WTC11 (cell line): ENCODE data around the gene MIDN. TPM values are rescaled to one million over a fixed set of nuclear protein-coding genes. Genes with fewer than 3 reads are reported as not detected.

ENCODE experiments used
- ATAC-seq: fragments of 200-7000 bp; cut with Tn5 transposase; 2 replicates; pipeline ENCODE4 v1.10.0; 2021; ENCODE audit warnings: mild to moderate bottlenecking, moderate library complexity
- CTCF ChIA-PET: fragments of 300-600 bp; sonication (Branson Sonifier 250); formaldehyde crosslinking; loops from one replicate; lab custom pipeline; 2021; ENCODE audit warnings: antibody characterized with exemption; lab: Charles Lee
- POLR2A ChIA-PET: fragments of 350-600 bp; sonication (Branson Sonifier 250); formaldehyde crosslinking; loops from one replicate; lab custom pipeline; 2021; ENCODE audit warnings: antibody characterized with exemption; lab: Charles Lee
- DNase-seq: peaks from one replicate; pipeline ENCODE4 v3.0.0; 2021; ENCODE audit warnings: low spot score
- H3K27ac Mint-ChIP-seq: 2 replicates; pipeline ENCODE4 v1.8.0; 2021; ENCODE audit warnings: mixed read lengths
- H3K27me3 Mint-ChIP-seq: 2 replicates; pipeline ENCODE4 v1.8.0; 2021; ENCODE audit warnings: low read depth, mild to moderate bottlenecking, moderate library complexity, mixed read lengths
- H3K36me3 Mint-ChIP-seq: 2 replicates; pipeline ENCODE4 v1.8.0; 2021; ENCODE audit warnings: mixed read lengths
- H3K4me1 Mint-ChIP-seq: 2 replicates; pipeline ENCODE4 v1.8.0; 2022; ENCODE audit warnings: mixed read lengths
- H3K4me3 Mint-ChIP-seq: 2 replicates; pipeline ENCODE4 v1.8.0; 2021; ENCODE audit warnings: mild to moderate bottlenecking, moderate library complexity, mixed read lengths
- H3K9me3 Mint-ChIP-seq: 2 replicates; pipeline ENCODE4 v1.8.0; 2021; ENCODE audit warnings: mixed read lengths
- CREB1 ChIP-seq: sonication (generic); formaldehyde crosslinking; IDR thresholded peaks from 2 replicates; pipeline ENCODE4 v1.8.0; 2023; ENCODE audit warnings: mild to moderate bottlenecking, missing genetic modification reagents
- CREM ChIP-seq: sonication (generic); formaldehyde crosslinking; IDR thresholded peaks from 2 replicates; pipeline ENCODE4 v1.8.1; 2022; ENCODE audit warnings: mild to moderate bottlenecking, missing genetic modification reagents, moderate library complexity
- ETV6 ChIP-seq: sonication (generic); formaldehyde crosslinking; IDR thresholded peaks from 2 replicates; pipeline ENCODE4 v1.8.1; 2022; ENCODE audit warnings: mild to moderate bottlenecking, missing genetic modification reagents
- FOXP1 ChIP-seq: sonication (generic); formaldehyde crosslinking; IDR thresholded peaks from 2 replicates; pipeline ENCODE4 v1.8.0; 2022; ENCODE audit warnings: missing genetic modification reagents, mild to moderate bottlenecking, moderate library complexity, borderline replicate concordance
- GABPB1 ChIP-seq: sonication (generic); formaldehyde crosslinking; IDR thresholded peaks from 2 replicates; pipeline ENCODE4 v1.8.1; 2023; ENCODE audit warnings: mild to moderate bottlenecking, missing genetic modification reagents
- IRF2 ChIP-seq: sonication (generic); formaldehyde crosslinking; IDR thresholded peaks from 2 replicates; pipeline ENCODE4 v1.8.0; 2022; ENCODE audit warnings: low read depth, missing genetic modification reagents, borderline replicate concordance
- MXD4 ChIP-seq: fragments of 250-450 bp; sonication (Bioruptor Pico); IDR thresholded peaks from 2 replicates; pipeline ENCODE4 v1.8.0; 2021; ENCODE audit warnings: mild to moderate bottlenecking, moderate library complexity, borderline replicate concordance
- NFATC4 ChIP-seq: fragments of 250-450 bp; sonication (Bioruptor Pico); IDR thresholded peaks from 2 replicates; pipeline ENCODE4 v1.9.0; 2021; ENCODE audit warnings: mild to moderate bottlenecking
- RORB ChIP-seq: fragments of 250-450 bp; sonication (Bioruptor Pico); IDR thresholded peaks from 2 replicates; pipeline ENCODE4 v1.9.0; 2021; ENCODE audit warnings: mild to moderate bottlenecking
- SP1 ChIP-seq: sonication (generic); formaldehyde crosslinking; conservative IDR thresholded peaks from 2 replicates; pipeline ENCODE4 v1.8.1; 2022; ENCODE audit warnings: missing genetic modification reagents
- TCF7 ChIP-seq: sonication (generic); formaldehyde crosslinking; IDR thresholded peaks from 2 replicates; pipeline ENCODE4 v1.8.0; 2022; ENCODE audit warnings: mild to moderate bottlenecking, low read depth, missing genetic modification reagents, moderate library complexity
- TEAD1 ChIP-seq: sonication (generic); formaldehyde crosslinking; IDR thresholded peaks from 2 replicates; pipeline ENCODE4 v1.8.0; 2022; ENCODE audit warnings: mild to moderate bottlenecking, missing genetic modification reagents
- TEAD4 ChIP-seq: sonication (generic); formaldehyde crosslinking; IDR thresholded peaks from 2 replicates; pipeline ENCODE4 v1.8.0; 2022; ENCODE audit warnings: mild to moderate bottlenecking, missing genetic modification reagents
- ZBTB21 ChIP-seq: sonication (generic); formaldehyde crosslinking; IDR thresholded peaks from 2 replicates; pipeline ENCODE4 v1.8.1; 2023; ENCODE audit warnings: mild to moderate bottlenecking, missing genetic modification reagents, borderline replicate concordance
- ZNF121 ChIP-seq: sonication (generic); formaldehyde crosslinking; IDR thresholded peaks from 2 replicates; pipeline ENCODE4 v1.8.0; 2023; ENCODE audit warnings: missing genetic modification reagents
- ZNF219 ChIP-seq: sonication (generic); formaldehyde crosslinking; IDR thresholded peaks from 2 replicates; pipeline ENCODE4 v1.8.0; 2023; ENCODE audit warnings: missing genetic modification reagents, mild to moderate bottlenecking, borderline replicate concordance
- ZNF396 ChIP-seq: fragments of 250-450 bp; sonication (Bioruptor Pico); IDR thresholded peaks from 2 replicates; pipeline ENCODE4 v1.8.0; 2021; ENCODE audit warnings: mild to moderate bottlenecking, moderate library complexity, borderline replicate concordance
- total RNA-seq: library from RNA; stranded (reverse); gene quantifications from 3 replicates; pipeline ENCODE4 v1.2.3, GENCODE V29; 2021
- TF ChIP-seq, protein P1 (sequence below): sonication (generic); formaldehyde crosslinking; IDR thresholded peaks from 2 replicates; pipeline ENCODE4 v1.8.1; 2022; ENCODE audit warnings: mild to moderate bottlenecking, moderate library complexity, missing genetic modification reagents
- TF ChIP-seq, protein P2 (sequence below): fragments of 250-450 bp; sonication (Bioruptor Pico); IDR thresholded peaks from 2 replicates; pipeline ENCODE4 v1.9.0; 2021; ENCODE audit warnings: moderate library complexity, mild to moderate bottlenecking, inconsistent platforms, borderline replicate concordance
- TF ChIP-seq, protein P3 (sequence below): sonication (generic); formaldehyde crosslinking; IDR thresholded peaks from 2 replicates; pipeline ENCODE4 v1.8.0; 2022; ENCODE audit warnings: missing genetic modification reagents
- TF ChIP-seq, protein P4 (sequence below): sonication (generic); formaldehyde crosslinking; IDR thresholded peaks from 2 replicates; pipeline ENCODE4 v1.8.1; 2023; ENCODE audit warnings: mild to moderate bottlenecking, missing genetic modification reagents, moderate library complexity
- TF ChIP-seq, protein P5 (sequence below): sonication (generic); formaldehyde crosslinking; IDR thresholded peaks from 2 replicates; pipeline ENCODE4 v1.8.0; 2023; ENCODE audit warnings: missing genetic modification reagents
- TF ChIP-seq, protein P6 (sequence below): sonication (generic); formaldehyde crosslinking; IDR thresholded peaks from 2 replicates; pipeline ENCODE4 v1.8.1; 2022; ENCODE audit warnings: low read depth, mild to moderate bottlenecking, moderate library complexity, missing genetic modification reagents, borderline replicate concordance
- TF ChIP-seq, protein P7 (sequence below): sonication (generic); formaldehyde crosslinking; conservative IDR thresholded peaks from 2 replicates; pipeline ENCODE4 v1.8.1; 2023; ENCODE audit warnings: mild to moderate bottlenecking, low read depth, missing genetic modification reagents, moderate library complexity

MIDN gene
- total RNA-seq, 1 experiment from 2014 or later, result 189 TPM

DNA sequence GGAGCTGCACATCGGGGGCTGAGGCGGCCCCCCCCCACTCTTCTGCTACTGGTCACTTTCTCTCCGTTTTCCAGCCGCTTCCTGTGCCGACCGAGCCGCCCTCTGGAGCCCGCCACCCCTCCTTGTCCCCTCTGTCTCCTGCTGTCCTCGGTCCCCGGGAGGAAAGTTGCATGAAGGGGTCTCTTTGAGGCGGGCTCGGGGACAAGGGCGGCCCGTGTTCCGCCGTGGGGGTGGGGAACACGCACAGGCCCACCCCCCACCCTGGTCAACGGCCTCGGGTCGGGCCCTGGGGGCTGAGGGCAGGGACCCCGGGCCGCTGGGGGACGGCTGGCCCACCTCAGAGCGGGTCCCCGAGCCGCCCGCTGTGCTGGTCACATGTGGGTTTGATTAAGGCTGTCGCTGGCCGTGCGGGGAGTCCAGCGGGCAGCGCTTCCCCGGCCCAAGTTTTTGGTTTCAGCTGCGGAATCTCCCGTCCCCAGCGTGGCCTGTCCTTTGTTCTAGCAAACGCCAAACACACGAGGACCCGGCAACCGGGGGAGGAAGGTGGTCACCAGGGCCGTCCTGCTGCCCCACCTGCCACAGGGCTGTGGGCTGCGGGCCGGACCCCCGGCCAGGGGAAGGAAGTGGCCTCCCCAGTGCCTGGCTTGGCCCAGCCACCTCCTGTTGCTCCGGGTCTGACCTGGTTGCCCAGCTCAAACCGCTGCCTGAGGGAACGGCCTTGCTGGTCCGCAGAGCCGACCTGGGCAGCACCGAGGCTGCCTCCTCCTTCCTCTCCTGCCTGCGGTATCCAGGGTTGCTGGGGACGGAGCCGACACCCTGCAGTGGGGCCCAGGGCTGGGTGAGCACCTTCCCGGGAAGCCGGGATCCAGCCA lies 39.2 kb downstream of the MIDN start:
- DNase-seq (no peak), ATAC-seq (no peak)
- peak overlapping the region; percentile 18; the same call in 1 of the 2 replicates for H3K4me3 Mint-ChIP-seq
- peaks cover 13% of the 10 kb centered on the region for H3K4me1 Mint-ChIP-seq
- H3K9me3 Mint-ChIP-seq, result no peaks in the 10 kb centered on the region
- H3K27ac Mint-ChIP-seq, result no peak overlapping the region
- peaks cover 19% of the 10 kb centered on the region for H3K27me3 Mint-ChIP-seq
- H3K36me3 Mint-ChIP-seq, result no peaks in the 10 kb centered on the region
- POLR2A ChIA-PET, result no interaction called here
- TF ChIP-seq, protein P1, sequence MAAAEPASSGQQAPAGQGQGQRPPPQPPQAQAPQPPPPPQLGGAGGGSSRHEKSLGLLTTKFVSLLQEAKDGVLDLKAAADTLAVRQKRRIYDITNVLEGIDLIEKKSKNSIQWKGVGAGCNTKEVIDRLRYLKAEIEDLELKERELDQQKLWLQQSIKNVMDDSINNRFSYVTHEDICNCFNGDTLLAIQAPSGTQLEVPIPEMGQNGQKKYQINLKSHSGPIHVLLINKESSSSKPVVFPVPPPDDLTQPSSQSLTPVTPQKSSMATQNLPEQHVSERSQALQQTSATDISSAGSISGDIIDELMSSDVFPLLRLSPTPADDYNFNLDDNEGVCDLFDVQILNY (CRISPR knock-in tag), result no peak
- TF ChIP-seq, protein P2, sequence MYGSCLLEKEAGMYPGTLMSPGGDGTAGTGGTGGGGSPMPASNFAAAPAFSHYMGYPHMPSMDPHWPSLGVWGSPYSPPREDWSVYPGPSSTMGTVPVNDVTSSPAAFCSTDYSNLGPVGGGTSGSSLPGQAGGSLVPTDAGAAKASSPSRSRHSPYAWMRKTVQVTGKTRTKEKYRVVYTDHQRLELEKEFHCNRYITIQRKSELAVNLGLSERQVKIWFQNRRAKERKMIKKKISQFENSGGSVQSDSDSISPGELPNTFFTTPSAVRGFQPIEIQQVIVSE (CRISPR knock-in tag), result no peak
- TF ChIP-seq, protein P3, sequence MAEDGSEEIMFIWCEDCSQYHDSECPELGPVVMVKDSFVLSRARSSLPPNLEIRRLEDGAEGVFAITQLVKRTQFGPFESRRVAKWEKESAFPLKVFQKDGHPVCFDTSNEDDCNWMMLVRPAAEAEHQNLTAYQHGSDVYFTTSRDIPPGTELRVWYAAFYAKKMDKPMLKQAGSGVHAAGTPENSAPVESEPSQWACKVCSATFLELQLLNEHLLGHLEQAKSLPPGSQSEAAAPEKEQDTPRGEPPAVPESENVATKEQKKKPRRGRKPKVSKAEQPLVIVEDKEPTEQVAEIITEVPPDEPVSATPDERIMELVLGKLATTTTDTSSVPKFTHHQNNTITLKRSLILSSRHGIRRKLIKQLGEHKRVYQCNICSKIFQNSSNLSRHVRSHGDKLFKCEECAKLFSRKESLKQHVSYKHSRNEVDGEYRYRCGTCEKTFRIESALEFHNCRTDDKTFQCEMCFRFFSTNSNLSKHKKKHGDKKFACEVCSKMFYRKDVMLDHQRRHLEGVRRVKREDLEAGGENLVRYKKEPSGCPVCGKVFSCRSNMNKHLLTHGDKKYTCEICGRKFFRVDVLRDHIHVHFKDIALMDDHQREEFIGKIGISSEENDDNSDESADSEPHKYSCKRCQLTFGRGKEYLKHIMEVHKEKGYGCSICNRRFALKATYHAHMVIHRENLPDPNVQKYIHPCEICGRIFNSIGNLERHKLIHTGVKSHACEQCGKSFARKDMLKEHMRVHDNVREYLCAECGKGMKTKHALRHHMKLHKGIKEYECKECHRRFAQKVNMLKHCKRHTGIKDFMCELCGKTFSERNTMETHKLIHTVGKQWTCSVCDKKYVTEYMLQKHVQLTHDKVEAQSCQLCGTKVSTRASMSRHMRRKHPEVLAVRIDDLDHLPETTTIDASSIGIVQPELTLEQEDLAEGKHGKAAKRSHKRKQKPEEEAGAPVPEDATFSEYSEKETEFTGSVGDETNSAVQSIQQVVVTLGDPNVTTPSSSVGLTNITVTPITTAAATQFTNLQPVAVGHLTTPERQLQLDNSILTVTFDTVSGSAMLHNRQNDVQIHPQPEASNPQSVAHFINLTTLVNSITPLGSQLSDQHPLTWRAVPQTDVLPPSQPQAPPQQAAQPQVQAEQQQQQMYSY, result no peak; the same call in 1 of the 2 replicates
- no peak for TF ChIP-seq FOXP1 (CRISPR knock-in tag)
- TF ChIP-seq, protein P4, sequence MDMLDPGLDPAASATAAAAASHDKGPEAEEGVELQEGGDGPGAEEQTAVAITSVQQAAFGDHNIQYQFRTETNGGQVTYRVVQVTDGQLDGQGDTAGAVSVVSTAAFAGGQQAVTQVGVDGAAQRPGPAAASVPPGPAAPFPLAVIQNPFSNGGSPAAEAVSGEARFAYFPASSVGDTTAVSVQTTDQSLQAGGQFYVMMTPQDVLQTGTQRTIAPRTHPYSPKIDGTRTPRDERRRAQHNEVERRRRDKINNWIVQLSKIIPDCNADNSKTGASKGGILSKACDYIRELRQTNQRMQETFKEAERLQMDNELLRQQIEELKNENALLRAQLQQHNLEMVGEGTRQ (CRISPR knock-in tag), result no peak
- no peak for TF ChIP-seq ZBTB21 (CRISPR knock-in tag)
- no peak for TF ChIP-seq GABPB1 (CRISPR knock-in tag)
- no peak for TF ChIP-seq TEAD4 (CRISPR knock-in tag)
- TF ChIP-seq SP1, result no peak
- TF ChIP-seq, protein P5, sequence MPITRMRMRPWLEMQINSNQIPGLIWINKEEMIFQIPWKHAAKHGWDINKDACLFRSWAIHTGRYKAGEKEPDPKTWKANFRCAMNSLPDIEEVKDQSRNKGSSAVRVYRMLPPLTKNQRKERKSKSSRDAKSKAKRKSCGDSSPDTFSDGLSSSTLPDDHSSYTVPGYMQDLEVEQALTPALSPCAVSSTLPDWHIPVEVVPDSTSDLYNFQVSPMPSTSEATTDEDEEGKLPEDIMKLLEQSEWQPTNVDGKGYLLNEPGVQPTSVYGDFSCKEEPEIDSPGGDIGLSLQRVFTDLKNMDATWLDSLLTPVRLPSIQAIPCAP (CRISPR knock-in tag), result no peak
- TF ChIP-seq ZNF121, result no peak
- TF ChIP-seq RORB (CRISPR knock-in tag), result no peak
- no peak for TF ChIP-seq ZNF396 (CRISPR knock-in tag)
- CTCF ChIA-PET, result interaction anchor here (0.5 to 2.1 kb wide), 4 partner anchors 11 to 157 kb away, joined by 3 to 8 read pairs (median 4); no protein-coding TSS in a partner anchor

DNA sequence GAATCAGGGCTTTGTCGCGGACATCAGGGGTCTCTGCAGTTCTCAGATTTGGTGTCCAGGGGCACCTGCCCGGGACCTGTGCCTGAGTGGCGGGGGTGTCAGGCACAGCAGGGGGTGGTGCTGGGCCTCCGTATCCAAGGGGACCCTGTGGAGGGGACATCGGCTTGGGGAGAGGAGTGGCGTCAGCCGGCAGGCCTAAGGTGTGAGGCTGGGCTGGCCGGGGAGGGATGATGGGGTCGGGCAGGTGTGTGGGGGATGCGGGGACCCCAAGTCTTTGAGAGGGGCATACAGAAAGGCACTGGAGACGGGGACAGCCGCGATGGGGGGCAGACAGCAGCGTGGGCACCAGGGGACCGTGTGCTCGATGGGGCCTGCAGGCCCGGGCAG lies 39.8 kb downstream of the MIDN start:
- H3K36me3 Mint-ChIP-seq, result no peaks in the 10 kb centered on the region
- H3K27me3 Mint-ChIP-seq, result peaks cover 19% of the 10 kb centered on the region
- POLR2A ChIA-PET, result no interaction called here
- H3K4me1 Mint-ChIP-seq, result peaks cover 11% of the 10 kb centered on the region
- no peaks in the 10 kb centered on the region for H3K9me3 Mint-ChIP-seq
- no peak overlapping the region for H3K4me3 Mint-ChIP-seq
- DNase-seq (no peak), ATAC-seq (no peak)
- no peak overlapping the region for H3K27ac Mint-ChIP-seq
- CTCF ChIA-PET, result interaction anchor here (2.1 kb wide), 1 partner anchor 22 kb away, joined by 8 read pairs; no protein-coding TSS in a partner anchor
- TF ChIP-seq, protein P6, sequence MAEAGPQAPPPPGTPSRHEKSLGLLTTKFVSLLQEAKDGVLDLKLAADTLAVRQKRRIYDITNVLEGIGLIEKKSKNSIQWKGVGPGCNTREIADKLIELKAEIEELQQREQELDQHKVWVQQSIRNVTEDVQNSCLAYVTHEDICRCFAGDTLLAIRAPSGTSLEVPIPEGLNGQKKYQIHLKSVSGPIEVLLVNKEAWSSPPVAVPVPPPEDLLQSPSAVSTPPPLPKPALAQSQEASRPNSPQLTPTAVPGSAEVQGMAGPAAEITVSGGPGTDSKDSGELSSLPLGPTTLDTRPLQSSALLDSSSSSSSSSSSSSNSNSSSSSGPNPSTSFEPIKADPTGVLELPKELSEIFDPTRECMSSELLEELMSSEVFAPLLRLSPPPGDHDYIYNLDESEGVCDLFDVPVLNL (CRISPR knock-in tag), result no peak
- TF ChIP-seq NFATC4 (no peak), ETV6 (CRISPR knock-in tag) (no peak), RORB (CRISPR knock-in tag) (no peak), CREB1 (CRISPR knock-in tag) (no peak), TEAD1 (CRISPR knock-in tag) (no peak), CREM (CRISPR knock-in tag) (no peak), TCF7 (CRISPR knock-in tag) (no peak), IRF2 (CRISPR knock-in tag) (no peak), MXD4 (CRISPR knock-in tag) (no peak), ZNF219 (no peak)
- TF ChIP-seq, protein P7, sequence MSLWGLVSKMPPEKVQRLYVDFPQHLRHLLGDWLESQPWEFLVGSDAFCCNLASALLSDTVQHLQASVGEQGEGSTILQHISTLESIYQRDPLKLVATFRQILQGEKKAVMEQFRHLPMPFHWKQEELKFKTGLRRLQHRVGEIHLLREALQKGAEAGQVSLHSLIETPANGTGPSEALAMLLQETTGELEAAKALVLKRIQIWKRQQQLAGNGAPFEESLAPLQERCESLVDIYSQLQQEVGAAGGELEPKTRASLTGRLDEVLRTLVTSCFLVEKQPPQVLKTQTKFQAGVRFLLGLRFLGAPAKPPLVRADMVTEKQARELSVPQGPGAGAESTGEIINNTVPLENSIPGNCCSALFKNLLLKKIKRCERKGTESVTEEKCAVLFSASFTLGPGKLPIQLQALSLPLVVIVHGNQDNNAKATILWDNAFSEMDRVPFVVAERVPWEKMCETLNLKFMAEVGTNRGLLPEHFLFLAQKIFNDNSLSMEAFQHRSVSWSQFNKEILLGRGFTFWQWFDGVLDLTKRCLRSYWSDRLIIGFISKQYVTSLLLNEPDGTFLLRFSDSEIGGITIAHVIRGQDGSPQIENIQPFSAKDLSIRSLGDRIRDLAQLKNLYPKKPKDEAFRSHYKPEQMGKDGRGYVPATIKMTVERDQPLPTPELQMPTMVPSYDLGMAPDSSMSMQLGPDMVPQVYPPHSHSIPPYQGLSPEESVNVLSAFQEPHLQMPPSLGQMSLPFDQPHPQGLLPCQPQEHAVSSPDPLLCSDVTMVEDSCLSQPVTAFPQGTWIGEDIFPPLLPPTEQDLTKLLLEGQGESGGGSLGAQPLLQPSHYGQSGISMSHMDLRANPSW (CRISPR knock-in tag), result no peak
